ENCODE data around the gene ADAMTS8.

ADAMTS8 gene, protein sequence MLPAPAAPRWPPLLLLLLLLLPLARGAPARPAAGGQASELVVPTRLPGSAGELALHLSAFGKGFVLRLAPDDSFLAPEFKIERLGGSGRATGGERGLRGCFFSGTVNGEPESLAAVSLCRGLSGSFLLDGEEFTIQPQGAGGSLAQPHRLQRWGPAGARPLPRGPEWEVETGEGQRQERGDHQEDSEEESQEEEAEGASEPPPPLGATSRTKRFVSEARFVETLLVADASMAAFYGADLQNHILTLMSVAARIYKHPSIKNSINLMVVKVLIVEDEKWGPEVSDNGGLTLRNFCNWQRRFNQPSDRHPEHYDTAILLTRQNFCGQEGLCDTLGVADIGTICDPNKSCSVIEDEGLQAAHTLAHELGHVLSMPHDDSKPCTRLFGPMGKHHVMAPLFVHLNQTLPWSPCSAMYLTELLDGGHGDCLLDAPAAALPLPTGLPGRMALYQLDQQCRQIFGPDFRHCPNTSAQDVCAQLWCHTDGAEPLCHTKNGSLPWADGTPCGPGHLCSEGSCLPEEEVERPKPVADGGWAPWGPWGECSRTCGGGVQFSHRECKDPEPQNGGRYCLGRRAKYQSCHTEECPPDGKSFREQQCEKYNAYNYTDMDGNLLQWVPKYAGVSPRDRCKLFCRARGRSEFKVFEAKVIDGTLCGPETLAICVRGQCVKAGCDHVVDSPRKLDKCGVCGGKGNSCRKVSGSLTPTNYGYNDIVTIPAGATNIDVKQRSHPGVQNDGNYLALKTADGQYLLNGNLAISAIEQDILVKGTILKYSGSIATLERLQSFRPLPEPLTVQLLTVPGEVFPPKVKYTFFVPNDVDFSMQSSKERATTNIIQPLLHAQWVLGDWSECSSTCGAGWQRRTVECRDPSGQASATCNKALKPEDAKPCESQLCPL

DNA sequence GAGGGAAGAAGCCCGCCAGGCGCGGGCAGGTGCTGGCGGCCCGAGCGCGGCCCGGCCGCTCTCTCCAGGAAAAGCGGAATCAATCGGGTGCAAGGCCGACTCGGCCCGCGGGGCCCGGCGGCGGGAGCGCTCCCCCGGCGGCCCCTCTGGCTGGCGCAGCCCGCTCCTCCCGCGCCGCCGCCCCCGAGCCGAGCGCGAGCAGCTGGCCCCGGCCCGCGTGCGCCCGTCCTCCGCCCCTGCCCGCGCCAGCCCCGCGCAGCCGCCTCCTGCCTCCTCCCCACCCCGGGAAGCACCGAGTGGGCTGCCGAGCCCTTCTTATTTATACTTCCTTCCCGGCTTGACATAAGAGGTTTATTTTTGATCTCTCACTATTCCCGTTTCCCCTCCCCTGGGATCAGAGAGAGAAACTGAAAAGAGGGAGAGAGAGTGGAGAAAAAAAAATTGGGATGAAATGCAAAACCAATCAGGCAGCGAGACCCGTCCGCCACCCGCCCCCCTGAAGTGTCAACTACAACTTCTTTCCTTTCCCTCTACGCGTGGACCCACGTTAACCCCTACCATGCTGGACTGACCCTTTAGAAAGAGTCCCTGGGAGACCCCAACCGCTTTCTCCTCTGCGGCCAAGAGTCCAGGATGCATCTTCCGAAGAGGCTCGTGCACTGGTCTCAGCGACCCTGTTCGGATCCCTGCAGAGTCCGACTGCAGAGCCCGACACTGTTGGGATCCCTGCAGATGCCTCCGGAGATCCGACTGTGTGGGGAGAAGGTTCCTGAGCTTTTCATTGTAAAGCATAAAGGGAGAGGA, at the start of gene ADAMTS8:
Gene ADAMTS8 (minus strand): TSS at position 294 of the 804 bp plus-strand sequence. CDS start 323 bp downstream, outside the sequence.
- no peak for DNase-seq (ENCODE audit: low read depth in 2 of 2)

DNA sequence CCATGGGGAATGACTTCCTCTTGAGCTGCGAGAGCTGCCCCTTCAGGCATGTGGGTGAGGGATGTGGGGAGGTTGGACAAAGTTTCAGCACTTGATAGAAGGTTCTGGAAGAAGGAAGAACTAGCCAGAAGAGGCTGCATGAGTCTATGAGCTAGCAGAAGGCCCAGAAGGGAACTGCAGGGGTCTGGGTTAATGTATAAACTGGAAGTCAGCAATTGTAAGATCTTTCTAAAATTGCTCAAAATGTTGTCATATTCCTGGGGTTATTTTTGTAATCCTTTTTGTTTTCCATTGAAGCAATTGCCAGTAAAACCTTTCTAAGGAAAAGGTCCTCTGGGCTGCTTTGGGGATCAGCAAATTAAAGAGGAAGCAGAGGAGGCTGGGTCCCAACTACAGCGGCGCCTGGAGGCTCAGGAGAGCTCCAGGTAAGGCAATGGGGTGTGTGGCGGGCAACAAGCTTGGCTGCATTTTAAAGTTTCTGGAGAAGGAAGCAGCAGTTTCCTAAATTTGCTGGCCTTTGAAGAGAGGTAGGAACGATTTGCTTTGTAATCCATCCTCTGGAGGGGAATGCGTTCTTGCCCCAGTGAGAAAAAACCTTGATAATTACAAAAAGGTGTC, 49.3 kb upstream of the ADAMTS8 start:
- DNase-seq (ENCODE audit: low read depth in 2 of 2), result no peak

DNA sequence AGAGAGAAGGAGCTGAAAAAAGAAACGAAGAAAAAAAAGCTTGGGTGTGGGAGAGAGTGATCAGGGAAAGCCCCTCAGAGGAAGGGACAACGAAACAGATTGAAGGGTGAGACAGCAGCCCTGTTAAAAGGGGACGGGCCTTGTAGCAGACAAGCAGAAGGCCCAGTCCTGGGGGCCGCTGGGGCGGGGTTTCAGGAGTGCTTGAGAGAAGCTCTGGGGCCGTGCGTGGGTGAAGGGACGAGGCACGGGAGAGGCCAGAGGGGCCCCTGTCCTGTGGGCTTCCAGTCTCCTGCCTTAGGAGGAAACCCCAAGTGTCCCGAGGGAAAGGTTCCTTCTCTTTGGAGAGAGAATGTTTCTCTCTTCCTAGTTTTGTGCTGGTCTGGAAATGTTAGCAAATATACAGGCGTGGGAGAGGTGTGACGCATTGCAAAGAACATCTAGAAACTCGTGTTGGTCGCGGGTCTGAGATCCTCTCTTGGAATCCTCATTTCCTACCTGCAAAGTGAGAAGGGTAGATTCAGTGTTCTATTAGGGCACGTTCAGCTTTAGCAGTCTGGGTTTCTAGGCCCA, 48.6 kb upstream of the ADAMTS8 start:
- no peak for DNase-seq (ENCODE audit: low read depth in 2 of 2)

DNA sequence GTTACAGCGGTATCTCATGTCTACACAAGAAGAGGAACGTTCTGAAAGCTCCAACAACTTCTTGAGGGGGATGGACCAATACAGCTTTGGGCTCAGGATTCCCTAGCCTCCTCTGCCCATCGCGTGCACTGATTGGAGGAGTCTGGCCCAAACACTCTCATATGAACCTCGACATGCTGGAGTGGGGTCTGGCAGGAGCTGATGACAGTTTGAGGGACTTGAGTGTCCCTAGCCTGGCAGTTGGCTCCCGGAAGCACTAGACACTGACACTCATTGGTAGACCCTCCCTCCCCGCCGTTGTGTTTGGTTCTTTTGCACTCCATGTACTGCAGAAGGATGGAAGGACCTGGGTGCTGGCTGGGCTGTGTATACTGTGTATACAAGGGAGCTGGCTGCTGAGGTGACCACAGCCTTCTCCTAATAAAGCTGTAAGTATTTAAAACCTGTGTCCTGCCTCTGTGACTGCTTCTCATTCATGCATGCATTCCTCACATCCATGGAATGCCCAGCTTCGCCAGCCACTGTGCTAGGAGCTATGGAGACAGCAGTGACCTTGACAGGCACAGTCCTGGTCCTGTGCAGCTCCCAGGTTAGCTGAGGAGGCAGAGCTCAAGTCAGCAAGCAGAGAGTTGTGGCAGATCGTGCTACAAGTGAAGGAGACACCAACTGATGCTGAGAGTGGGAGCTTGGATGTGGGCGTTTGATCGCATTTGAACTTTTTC, 48.0 kb upstream of the ADAMTS8 start:
- DNase-seq (ENCODE audit: low read depth in 2 of 2), result no peak

DNA sequence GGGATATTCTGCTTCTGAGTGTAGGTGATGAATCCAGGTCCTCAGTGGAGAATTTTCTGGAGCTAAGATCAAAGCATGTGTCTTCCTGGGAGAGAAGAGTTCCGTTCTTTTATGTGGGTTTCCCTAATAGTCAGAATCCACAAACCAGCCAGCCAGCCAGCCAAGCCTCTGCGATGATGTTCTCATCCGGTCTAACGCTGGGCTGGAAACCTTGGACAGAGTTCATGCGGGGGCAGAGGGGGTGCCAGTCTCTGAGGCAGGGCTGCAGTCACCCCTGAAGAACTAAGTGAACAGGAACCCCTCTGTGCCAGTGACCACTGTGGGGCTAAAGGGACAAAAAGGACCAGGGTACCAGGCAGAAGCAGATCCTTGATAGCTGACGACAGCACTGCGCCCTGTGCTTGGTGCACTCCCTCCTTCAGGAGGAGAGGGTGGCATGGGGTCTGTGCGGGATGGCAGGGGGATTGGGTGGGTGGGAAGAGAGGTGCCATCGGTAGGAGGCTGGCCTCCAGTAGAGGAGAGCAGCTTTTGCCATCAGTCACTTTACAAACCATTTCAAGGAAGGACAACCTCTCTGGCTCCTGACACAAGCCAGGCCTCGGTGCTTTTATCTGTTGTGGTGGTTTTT, 47.1 kb upstream of the ADAMTS8 start:
- DNase-seq (ENCODE audit: low read depth in 2 of 2), result no peak

DNA sequence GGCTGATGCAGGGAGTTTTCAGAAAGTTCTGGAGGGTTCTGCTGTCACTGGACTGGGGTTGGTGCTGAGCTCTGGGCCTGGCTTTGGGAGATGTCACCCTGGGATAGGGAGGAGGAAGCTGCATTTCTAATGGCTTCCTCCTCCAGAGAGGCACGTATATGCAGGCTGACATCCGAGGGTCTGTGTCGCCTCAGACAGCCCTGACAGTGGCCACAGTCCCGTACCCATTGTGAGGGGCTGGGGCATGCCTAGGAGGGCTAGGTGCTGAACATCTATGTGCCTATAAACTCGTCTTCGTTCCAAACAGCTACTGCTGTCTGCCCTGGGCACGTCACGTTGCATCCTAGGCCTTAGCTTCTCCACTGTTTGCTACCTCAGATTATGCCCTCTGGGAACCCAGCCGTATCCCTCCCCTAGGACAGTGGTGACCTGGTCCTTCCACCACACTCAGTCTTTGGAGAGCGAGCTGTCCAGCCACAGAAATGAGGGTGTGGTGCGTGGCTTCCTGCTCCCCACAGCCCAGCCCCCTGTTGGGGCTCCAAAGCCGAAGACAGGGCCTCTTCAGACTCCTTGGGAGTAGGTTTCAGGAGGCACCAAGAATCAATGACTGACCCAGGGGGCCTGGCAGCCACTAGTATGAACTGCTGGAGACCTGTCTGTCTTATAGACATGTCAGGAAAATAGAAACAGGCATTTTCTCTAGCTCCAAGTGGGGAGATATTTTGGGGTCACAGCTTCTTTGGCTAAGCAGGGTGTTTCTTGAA, 46.4 kb upstream of the ADAMTS8 start:
- no peak for DNase-seq (ENCODE audit: low read depth in 2 of 2)

DNA sequence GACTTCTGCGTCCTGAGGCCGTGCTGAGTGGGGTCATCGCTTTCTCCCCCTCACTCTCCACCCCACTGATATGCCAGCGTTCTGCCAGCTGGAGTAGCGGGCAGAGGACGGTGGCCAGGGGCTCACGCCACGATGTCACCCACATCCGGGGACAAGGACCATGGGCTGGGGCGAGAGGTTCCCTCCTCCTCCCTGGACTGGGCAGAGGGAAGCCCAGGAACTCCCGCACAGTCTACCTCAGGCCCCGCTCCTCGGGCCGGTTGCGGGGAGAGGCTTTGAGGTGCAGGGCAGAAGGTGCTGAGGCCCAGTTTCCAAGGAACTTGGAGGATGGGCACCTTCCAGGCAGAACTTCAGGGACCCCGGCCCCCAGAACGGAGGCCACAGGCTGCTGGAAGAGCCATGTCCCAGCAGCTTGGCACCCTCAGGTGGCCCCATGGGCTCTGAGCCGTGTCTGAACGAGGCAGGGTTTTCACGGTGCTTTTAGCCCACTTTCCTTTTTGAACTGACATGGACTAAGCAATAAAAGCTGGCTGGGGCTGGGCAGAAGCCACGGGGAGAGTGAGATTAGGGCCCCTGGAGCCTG, 45.5 kb upstream of the ADAMTS8 start:
- DNase-seq (ENCODE audit: low read depth in 2 of 2), result no peak

DNA sequence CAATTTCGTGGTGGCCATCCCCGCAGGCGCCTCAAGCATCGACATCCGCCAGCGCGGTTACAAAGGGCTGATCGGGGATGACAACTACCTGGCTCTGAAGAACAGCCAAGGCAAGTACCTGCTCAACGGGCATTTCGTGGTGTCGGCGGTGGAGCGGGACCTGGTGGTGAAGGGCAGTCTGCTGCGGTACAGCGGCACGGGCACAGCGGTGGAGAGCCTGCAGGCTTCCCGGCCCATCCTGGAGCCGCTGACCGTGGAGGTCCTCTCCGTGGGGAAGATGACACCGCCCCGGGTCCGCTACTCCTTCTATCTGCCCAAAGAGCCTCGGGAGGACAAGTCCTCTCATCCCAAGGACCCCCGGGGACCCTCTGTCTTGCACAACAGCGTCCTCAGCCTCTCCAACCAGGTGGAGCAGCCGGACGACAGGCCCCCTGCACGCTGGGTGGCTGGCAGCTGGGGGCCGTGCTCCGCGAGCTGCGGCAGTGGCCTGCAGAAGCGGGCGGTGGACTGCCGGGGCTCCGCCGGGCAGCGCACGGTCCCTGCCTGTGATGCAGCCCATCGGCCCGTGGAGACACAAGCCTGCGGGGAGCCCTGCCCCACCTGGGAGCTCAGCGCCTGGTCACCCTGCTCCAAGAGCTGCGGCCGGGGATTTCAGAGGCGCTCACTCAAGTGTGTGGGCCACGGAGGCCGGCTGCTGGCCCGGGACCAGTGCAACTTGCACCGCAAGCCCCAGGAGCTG, 44.8 kb upstream of the ADAMTS8 start:
- DNase-seq (ENCODE audit: low read depth in 2 of 2), result no peak

DNA sequence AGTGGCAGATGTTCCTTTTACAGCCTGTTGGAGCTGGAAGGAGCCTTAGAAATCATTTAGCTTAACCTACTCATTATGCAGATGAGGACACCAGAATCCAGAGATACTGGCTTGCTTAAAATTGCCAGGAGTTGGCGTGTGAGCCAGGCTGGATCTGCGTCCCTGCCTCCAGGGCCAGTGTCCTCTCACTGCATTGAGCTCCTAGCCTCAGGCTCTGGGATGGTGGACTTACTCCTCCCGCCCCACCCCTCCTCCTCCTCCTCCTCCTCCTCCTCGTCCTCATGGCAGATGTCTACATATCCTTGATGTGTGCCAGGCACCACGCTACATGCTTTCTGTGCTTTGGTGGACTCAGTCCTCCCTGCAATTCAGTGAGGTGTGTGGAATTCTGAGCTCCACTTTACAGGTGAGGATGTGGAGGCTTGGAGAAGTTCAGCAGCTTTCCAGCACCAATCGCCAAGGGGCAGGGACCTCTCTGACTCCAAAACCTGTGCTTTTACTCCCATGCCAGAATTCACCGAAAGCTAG, 44.1 kb upstream of the ADAMTS8 start:
- DNase-seq (ENCODE audit: low read depth in 2 of 2), result no peak

DNA sequence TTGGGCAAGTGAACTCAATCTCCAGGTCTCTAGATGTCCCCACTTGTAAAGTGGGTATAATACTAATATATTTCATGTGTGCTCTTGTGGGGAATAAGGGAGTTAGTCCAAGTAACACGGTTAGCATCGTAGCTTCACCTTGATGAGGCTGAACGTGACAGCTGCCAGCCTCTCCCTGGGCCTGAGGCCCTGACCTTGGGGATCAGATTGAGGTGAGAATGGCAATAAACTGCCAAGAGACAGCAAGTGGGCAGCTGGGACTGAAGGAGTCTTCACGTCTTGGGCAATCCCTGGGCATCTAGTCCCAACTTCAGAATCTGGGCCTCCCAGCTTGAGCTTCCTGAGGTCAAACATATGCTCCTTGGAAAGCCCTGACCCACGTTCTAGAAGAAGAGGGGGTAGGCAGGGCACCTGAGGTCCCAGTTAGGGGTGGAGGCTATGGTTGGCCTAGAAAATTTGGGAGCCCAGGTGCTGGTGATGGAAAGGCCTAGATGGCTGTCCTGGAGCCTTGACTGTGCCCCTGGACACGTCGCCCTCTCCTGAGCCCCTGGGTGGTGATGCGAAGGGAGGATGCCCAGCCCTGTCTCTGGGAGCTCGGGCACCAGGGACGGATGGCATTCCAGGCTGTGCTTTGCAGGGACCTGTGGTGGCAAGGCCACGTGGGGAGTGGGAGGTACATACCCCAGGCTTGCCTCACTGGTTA, 43.5 kb upstream of the ADAMTS8 start:
- DNase-seq (ENCODE audit: low read depth in 2 of 2), result no peak

DNA sequence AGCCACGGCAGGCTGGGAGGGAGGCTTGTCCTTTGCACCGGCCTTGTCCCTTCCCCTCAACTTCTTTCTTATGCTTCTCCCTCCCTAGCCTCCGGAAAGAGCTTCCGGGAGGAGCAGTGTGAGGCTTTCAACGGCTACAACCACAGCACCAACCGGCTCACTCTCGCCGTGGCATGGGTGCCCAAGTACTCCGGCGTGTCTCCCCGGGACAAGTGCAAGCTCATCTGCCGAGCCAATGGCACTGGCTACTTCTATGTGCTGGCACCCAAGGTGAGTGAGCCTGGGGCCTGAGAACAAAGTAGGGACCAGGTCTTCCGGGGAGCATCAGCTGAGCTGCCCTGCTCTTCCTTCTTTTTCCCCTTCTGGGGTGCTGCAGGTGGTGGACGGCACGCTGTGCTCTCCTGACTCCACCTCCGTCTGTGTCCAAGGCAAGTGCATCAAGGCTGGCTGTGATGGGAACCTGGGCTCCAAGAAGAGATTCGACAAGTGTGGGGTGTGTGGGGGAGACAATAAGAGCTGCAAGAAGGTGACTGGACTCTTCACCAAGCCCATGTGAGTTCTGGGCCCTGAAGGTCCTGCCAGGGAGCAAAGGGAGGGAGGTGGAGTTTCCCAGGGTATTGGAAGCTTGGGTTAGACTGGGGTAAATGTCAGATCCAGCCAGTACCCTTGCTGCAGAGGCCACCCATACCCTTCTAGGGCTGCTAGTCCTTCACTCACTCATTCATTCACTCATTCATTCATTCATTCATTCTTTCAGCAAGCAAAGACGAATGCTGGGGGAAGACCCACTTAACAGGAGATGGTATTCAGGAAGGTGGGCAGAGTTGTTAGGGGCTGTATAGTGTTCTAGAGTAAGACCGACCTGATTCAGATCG, 42.7 kb upstream of the ADAMTS8 start:
- no peak for DNase-seq (ENCODE audit: low read depth in 2 of 2)

DNA sequence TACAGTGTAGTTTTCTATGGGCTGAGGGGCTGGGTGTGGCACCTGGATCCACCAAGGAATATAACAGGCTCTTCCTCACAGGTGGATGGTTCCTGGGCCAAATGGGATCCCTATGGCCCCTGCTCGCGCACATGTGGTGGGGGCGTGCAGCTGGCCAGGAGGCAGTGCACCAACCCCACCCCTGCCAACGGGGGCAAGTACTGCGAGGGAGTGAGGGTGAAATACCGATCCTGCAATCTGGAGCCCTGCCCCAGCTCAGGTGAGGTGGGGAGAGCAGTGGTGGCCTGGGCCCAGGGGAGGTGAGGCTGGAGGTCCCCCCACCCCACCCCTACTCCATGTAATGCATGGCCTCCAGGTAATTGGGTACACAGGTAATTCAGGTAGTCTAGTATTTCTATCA, 40.8 kb upstream of the ADAMTS8 start:
- DNase-seq (ENCODE audit: low read depth in 2 of 2), result no peak

DNA sequence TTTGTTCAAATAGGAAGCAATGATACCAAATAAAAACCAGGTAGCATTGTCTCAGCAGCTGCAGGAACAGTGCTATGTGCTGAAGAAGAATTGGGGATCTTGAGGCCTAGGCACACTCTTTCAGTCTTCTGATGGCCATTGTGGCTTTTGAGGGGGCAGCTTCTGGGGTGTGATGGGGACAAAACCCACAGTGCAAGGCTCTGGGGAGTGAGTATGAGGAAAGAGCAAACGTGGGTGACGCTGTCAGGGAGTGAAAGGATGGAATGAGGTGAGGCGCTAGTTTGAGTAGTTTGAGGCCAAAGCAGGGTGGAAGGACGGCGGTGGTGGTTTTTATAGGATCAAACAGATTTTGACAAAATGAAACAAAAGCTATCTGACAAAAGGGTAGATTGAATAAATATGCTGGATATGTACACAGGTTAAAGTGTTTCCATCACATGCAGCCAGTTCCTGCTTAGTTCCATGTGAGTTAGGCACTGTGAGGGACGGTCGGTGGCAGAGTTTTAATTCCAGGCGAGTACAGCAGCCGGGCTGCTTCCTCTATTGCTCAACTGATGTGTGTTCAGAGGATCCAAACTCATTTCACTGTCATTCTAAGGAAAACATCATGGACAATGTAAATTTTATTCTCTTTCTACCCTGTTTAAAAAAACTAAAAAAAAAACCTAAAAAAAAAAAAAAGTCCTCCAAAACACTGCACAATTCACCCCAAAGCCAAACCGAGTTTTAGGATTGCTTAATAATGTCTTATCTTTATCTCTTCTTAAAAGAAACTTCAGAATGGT, 38.9 kb upstream of the ADAMTS8 start:
- DNase-seq (ENCODE audit: low read depth in 2 of 2), result no peak

DNA sequence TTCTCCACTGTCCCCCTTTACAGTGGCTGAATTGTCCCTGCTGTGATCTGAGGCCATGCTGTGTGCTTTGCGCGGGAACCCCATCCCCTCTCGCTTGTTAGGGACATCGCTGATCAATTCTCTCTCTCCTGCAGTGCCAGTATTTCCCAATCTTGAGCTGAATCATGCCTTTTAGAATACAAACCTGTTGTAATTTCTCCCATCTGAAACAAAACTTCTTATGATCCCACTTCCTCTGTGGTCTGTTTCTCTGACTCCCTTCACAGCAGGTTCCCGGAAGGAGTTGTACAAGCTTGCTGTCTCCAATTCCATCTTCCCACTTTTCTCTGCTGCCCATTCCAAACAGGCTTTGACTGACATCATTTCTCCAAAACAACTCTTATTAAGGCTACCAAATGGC, 36.9 kb upstream of the ADAMTS8 start:
- DNase-seq (ENCODE audit: low read depth in 2 of 2), result no peak

DNA sequence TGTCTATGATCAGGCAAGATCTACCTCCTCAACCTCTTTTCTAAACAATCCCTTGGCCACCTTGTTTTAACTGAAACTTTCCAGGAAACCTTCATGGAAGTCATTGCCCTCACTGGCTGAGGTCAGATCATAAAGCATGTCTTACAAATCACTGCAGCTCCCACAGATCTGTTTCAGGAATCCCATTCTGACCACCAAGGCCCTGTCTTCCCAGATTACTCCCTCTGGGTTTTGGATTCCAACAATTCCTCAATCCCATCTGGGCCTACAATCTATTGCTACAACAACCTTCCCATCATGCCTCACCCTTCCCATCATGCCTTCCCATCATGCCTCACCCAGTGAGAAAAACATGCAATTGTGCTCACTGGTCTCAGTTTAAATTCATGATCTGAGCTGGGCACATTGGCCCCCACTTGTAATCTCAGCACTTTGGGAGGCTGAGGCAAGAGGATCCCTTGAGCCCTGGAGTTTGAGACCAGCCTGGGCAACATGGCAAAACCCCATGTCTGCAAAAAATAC, 35.9 kb upstream of the ADAMTS8 start:
- DNase-seq (ENCODE audit: low read depth in 2 of 2), result no peak
